NCI-H510A (cell line): ENCODE measurements around the gene IL1RAP.
A peak's percentile ranks its signal among the peaks of the same experiment; 100 is the strongest.
"Not testable (repeated sequence)": the region's sequence is repeated elsewhere in the genome, so short reads cannot be mapped to it uniquely, and the experiment has no call there.

Experiments
- DNase-seq: peaks from one replicate; lab custom pipeline; 2025; lab: John Stamatoyannopoulos, UW

The IL1RAP gene

DNA sequence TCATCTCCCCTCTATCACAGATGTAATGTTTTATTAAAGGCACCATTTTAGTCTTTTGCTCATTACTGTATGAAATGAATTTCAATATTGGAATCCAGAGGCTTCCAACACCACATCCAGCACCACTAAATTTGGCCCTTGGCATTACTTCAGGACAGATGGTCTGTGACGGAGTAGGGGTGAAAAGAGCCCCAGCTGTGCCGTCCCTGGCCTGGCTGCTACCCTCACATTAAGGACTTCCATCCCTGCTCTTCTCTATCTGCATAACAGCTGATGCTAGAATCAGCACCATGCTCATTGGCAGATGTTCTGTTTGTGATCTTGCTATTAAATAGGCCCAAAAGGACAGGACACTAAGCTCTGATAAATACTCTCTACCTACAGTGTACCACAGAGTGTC lies 152.9 kb downstream of the IL1RAP start:
- no peak for DNase-seq

DNA sequence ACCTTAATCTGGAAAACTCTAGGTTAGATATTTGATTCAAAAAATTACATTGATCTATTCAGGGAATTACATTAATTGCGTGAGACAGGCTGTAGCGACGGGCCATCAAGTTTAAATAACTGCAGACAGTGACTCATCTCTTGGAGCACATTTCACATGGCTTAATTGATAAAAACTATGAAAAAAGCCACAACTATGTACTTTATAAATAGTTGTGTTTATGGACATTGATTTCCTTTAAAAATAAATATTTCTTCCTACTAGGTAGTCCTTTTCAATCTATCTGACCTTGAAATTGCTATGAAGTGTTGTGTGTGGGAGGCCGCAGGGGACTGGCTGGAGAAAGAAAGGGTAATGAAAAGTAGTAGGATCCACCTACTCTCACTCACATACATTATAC lies 157.8 kb downstream of the IL1RAP start:
- no peak for DNase-seq

DNA sequence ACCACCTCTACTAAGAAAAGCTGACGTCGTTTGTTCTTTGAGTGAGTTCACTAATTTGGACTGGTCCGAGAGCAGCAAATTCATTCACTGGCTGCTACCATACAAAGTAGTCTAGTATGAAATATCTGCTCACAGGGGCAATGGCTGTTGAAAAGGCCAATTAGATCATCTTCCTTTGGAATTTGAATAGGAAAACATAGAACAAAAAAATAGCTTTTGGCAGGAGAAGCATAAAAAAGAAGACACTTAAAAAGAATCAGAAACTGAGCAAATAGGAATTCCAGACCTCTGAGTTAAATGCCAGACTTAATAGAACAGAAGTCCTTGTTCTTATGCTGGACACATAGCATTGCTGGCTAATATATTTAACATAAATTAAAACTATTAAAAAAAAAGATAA lies 159.3 kb downstream of the IL1RAP start:
- DNase-seq = no peak

DNA sequence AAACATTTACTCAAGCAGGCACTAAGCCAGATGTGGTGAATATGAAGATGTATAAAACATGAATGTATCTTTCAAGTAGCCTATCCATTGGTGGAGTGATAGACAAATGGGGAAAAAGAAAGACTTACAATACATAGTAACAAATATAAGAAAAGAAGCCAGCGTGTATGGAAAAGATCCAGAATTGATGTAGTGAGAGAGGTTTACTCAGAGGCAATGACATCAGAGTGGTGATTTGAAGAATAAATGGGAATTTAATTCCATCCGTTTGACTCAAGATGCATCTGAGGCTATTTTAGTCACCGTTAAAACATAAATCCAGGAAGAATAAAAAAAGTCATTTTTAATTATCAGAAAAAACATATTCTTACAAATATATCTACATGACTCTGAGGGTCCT lies 162.6 kb downstream of the IL1RAP start:
- DNase-seq = no peak

GRCh38 chr3:190677001-190677400 lies 163.1 kb downstream of the IL1RAP start:
- no peak for DNase-seq

GRCh38 chr3:190677868-190678267 lies 164.0 kb downstream of the IL1RAP start:
- DNase-seq = not testable (repeated sequence)

DNA sequence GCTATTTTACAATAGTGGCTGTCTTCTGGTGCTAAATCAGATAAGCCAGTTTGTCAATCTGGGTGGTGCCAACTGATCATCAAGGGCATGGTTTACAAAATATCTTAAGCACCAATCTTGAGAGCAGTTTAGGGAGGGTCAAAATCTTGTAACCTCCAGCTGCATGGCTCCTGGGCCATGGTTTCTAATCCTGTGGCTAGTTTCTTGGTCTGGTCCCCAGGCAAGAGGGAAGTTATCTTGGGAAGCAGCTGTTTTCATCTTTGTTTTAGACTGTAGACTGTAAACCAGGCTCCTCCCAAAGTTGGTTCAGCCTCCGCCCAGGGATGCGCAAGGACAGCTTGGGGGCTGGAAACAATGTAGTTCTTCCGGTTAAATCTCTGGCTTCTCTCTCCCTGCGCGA lies 166.8 kb downstream of the IL1RAP start:
- no peak for DNase-seq

GRCh38 chr3:190684776-190685175 lies 170.9 kb downstream of the IL1RAP start:
- no peak for DNase-seq

- DNase-seq = no peak
These were observed 172.1 kb downstream of the IL1RAP start for GRCh38 chr3:190686011-190686410.

- DNase-seq = no peak
These were observed 176.4 kb downstream of the IL1RAP start for GRCh38 chr3:190690246-190690645.

- DNase-seq = no peak
These were observed 178.4 kb downstream of the IL1RAP start for GRCh38 chr3:190692256-190692655.

GRCh38 chr3:190694335-190695001 lies 180.6 kb downstream of the IL1RAP start:
- DNase-seq = no peak

GRCh38 chr3:190695225-190695624 lies 181.3 kb downstream of the IL1RAP start:
- no peak for DNase-seq

GRCh38 chr3:190695994-190696393 lies 182.1 kb downstream of the IL1RAP start:
- DNase-seq = no peak

- no peak for DNase-seq
These were observed 183.1 kb downstream of the IL1RAP start for GRCh38 chr3:190696777-190697501.

- DNase-seq = no peak
These were observed 183.6 kb downstream of the IL1RAP start for GRCh38 chr3:190697502-190697830.

- no peak for DNase-seq
These were observed 184.0 kb downstream of the IL1RAP start for GRCh38 chr3:190697901-190698300.

- no peak for DNase-seq
These were observed 185.9 kb downstream of the IL1RAP start for GRCh38 chr3:190699776-190700175.

GRCh38 chr3:190701096-190701532 lies 187.2 kb downstream of the IL1RAP start:
- DNase-seq = peak; percentile 32

DNA sequence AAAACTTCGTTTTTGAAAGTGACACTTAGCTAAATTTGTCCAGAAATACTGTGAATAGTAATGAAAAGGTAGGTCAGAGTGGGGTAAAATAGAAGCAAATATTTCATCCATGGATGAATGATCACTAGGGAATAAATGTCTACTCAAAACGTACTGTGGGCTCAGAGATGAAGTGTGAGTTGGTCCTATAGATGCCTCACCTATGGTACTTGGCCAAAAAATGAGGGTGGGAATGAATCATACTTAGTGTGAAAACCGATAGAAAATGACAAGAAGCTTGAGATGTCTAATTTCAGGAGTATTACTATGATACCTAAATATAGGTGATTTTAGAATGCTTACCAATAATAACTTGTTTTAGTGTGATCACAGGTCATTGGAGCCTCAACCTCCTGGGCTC lies 192.7 kb downstream of the IL1RAP start:
- no peak for DNase-seq
